ENCODE measurements around the gene DFFA.

The DFFA gene

DNA sequence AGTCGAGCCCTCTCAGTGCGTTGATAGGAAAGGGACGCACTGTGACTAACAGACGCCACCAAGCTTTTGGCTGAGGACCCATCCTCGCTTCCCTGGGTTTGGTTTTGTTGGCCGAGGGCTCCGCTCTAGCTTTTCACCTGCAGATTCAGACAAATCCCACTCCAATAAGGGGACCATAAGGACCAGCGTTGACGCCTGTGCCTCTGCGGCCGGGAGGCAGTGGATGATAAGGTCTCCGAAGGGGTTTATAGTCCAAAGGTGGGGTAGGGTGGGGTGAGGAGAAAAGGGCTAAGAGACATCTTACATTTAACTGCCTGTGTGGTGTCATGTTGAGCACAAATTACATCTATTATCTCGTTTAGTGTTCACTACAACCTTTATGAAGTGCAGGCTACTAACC lies 3.2 kb upstream of the DFFA start:
- no peak for TF ChIP-seq CREB1 (IDR thresholded peaks at IDR 0.05; ENCODE audit: low read depth)
- TF ChIP-seq, protein P1, sequence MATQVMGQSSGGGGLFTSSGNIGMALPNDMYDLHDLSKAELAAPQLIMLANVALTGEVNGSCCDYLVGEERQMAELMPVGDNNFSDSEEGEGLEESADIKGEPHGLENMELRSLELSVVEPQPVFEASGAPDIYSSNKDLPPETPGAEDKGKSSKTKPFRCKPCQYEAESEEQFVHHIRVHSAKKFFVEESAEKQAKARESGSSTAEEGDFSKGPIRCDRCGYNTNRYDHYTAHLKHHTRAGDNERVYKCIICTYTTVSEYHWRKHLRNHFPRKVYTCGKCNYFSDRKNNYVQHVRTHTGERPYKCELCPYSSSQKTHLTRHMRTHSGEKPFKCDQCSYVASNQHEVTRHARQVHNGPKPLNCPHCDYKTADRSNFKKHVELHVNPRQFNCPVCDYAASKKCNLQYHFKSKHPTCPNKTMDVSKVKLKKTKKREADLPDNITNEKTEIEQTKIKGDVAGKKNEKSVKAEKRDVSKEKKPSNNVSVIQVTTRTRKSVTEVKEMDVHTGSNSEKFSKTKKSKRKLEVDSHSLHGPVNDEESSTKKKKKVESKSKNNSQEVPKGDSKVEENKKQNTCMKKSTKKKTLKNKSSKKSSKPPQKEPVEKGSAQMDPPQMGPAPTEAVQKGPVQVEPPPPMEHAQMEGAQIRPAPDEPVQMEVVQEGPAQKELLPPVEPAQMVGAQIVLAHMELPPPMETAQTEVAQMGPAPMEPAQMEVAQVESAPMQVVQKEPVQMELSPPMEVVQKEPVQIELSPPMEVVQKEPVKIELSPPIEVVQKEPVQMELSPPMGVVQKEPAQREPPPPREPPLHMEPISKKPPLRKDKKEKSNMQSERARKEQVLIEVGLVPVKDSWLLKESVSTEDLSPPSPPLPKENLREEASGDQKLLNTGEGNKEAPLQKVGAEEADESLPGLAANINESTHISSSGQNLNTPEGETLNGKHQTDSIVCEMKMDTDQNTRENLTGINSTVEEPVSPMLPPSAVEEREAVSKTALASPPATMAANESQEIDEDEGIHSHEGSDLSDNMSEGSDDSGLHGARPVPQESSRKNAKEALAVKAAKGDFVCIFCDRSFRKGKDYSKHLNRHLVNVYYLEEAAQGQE (IDR thresholded peaks at IDR 0.05; ENCODE audit: low read depth) = no peak
- no peak for TF ChIP-seq EGR1 (IDR thresholded peaks at IDR 0.05)
- TF ChIP-seq EP300 (IDR thresholded peaks at IDR 0.05; ENCODE audit: borderline replicate concordance) = no peak
- TF ChIP-seq CEBPB (IDR thresholded peaks at IDR 0.05) = no peak
- TF ChIP-seq RAD21 (IDR thresholded peaks at IDR 0.05; ENCODE audit: low read depth) = no peak
- TF ChIP-seq, protein P2, sequence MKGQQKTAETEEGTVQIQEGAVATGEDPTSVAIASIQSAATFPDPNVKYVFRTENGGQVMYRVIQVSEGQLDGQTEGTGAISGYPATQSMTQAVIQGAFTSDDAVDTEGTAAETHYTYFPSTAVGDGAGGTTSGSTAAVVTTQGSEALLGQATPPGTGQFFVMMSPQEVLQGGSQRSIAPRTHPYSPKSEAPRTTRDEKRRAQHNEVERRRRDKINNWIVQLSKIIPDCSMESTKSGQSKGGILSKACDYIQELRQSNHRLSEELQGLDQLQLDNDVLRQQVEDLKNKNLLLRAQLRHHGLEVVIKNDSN (IDR thresholded peaks at IDR 0.05) = no peak
- no peak for TF ChIP-seq TCF12 (IDR thresholded peaks at IDR 0.05; ENCODE audit: low read depth)

DNA sequence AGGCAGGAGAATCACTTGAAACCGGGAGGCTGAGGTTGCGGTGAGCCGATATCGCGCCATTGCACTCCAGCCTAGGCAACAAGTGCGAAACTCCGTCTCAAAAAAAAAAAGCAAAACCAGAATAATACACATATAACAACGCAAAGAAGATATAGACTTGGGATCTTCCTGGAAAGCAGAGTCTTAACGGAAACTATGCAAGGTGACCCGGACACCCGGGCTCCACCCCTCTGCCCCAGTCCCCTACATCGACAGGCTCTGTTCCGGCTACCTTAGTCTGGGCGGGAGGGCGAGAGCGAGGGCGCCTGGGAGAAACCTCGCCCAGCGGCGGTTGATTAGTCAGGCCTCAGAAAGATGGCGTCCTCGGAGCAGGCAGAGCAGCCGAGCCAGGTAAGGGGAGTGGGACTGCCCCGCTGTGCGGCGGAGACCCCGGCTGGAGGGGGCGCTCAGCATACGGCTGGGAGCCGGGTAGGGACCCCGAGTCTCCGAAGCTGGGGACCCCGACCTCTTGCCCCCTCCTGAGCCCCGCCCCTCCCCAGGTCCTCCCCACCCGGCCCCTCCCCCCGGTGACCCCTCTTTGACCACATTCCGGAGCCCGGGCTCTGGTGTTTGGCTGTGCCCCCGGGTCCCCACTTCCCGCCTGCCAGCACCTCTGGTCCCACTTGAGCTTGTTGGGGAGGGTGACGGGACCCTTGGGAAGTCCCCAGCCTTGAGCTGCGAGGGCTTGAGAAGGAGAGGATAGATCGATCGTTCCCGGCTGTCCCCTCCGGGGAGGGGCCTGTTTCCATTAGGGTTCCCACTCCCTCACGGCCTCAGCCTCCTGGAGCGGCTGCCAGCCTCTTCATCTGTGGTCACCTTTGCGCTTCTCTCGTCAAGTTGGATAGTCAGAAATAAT lies 2.5 kb upstream of the DFFA start, which contains the start of gene PEX14:
PEX14 (plus strand) TSS at position 338 of the 895 bp plus-strand sequence; CDS start at position 355, 17 bp downstream.
- TF ChIP-seq TAF1 (IDR thresholded peaks at IDR 0.05; ENCODE audit: low read depth) (peak; percentile 94), TCF12 (IDR thresholded peaks at IDR 0.05; ENCODE audit: low read depth) (peak; percentile 70; the same call in 1 of the 2 replicates), YY1 (IDR thresholded peaks at IDR 0.05; ENCODE audit: low read depth) (peak; percentile 98), RAD21 (IDR thresholded peaks at IDR 0.05; ENCODE audit: low read depth) (no peak), ZBTB7A (IDR thresholded peaks at IDR 0.05; ENCODE audit: low read depth) (peak; percentile 47; the same call in 1 of the 2 replicates), EGR1 (IDR thresholded peaks at IDR 0.05) (no peak)
- TF ChIP-seq, protein P2 (IDR thresholded peaks at IDR 0.05) = peak; percentile 73
- TF ChIP-seq, protein P3, sequence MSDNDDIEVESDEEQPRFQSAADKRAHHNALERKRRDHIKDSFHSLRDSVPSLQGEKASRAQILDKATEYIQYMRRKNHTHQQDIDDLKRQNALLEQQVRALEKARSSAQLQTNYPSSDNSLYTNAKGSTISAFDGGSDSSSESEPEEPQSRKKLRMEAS (IDR thresholded peaks at IDR 0.05) = peak; percentile 67

DNA sequence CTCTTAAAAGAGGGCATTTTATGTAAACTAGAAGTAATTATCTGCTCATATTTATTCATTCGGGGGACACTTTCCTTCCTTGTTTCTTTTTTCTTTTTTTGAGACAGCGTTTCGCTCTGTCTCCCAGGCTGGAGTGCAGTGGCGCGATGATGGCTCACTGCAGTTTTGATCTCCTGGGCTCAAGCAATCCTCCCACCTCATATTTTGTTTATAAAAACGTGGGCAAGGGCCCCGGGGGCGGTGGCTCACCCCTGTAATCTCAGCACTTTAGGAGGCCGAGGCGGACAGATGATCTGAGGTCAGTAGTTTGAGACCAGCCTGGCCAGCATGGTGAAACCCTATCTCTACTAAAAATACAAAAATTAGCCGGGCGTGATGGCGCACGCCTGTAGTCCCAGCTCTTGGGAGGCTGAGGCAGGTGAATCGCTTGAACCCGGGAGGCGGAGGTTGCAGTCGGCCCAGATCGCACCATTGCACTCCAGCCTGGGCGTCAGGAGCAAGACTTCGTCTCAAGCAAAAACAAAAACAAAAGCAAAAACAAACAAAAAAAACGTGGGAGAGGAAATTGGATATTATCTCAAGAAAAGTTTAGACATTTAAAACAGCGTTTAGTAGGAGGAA lies 926 bp upstream of the DFFA start:
- TF ChIP-seq, protein P2 (IDR thresholded peaks at IDR 0.05) = no peak
- TF ChIP-seq NFIC (IDR thresholded peaks at IDR 0.05) (no peak), TCF12 (IDR thresholded peaks at IDR 0.05; ENCODE audit: low read depth) (no peak), RAD21 (IDR thresholded peaks at IDR 0.05; ENCODE audit: low read depth) (no peak), ZBTB7A (IDR thresholded peaks at IDR 0.05; ENCODE audit: low read depth) (no peak), CREB1 (IDR thresholded peaks at IDR 0.05; ENCODE audit: low read depth) (no peak), EGR1 (IDR thresholded peaks at IDR 0.05) (no peak), TAF1 (IDR thresholded peaks at IDR 0.05; ENCODE audit: low read depth) (no peak), FOXM1 (IDR thresholded peaks at IDR 0.05; ENCODE audit: borderline replicate concordance, low read depth) (no peak), EP300 (IDR thresholded peaks at IDR 0.05; ENCODE audit: borderline replicate concordance) (no peak), TEAD4 (IDR thresholded peaks at IDR 0.05) (no peak), CEBPB (IDR thresholded peaks at IDR 0.05) (no peak), YY1 (IDR thresholded peaks at IDR 0.05; ENCODE audit: low read depth) (no peak)
- TF ChIP-seq, protein P3 (IDR thresholded peaks at IDR 0.05) = no peak
- TF ChIP-seq, protein P1 (IDR thresholded peaks at IDR 0.05; ENCODE audit: low read depth) = no peak

DNA sequence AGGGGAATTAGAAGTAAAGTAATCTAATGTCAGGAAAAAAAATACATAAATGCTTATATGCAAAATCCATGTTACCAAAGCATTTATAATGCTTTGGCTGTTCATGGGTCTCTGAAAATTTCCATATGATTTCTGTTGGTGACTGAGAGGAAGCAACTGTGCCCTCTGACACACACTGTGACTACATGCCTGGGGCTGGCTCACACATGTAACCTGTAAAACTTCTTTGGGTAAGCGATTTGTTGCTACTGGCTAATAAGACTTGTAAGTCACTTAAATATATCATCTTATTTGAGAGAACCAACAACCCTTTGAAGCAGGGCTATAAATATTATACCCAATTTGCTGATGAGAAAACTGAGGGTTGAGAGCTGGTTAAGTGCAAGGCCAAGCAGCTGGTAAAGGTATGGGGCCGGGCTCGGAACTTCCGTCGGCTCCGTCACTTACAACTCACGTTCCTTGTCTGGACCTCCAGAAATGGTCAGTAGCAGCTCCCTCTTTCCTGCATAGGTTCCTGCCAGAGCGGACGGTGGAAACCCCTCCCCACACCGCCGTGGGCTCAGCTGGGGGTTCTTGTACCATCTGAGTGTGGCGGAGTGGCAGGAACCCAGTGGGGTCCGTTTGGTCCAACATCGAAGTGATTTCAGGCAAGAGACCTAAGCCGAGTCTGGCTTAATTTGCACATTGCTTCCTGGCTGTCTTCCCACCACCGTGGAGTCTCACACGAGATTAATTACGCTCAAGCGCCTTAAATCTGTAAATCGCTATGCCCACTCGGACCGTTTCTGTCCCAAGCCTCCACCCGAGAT lies 714 bp downstream of the DFFA start:
- TF ChIP-seq ZBTB7A (IDR thresholded peaks at IDR 0.05; ENCODE audit: low read depth) = no peak
- TF ChIP-seq, protein P2 (IDR thresholded peaks at IDR 0.05) = no peak
- no peak for TF ChIP-seq TAF1 (IDR thresholded peaks at IDR 0.05; ENCODE audit: low read depth)
- no peak for TF ChIP-seq TCF12 (IDR thresholded peaks at IDR 0.05; ENCODE audit: low read depth)
- no peak for TF ChIP-seq TEAD4 (IDR thresholded peaks at IDR 0.05)
- TF ChIP-seq FOXM1 (IDR thresholded peaks at IDR 0.05; ENCODE audit: borderline replicate concordance, low read depth) = no peak
- no peak for TF ChIP-seq CREB1 (IDR thresholded peaks at IDR 0.05; ENCODE audit: low read depth)
- TF ChIP-seq YY1 (IDR thresholded peaks at IDR 0.05; ENCODE audit: low read depth) = no peak
- TF ChIP-seq, protein P3 (IDR thresholded peaks at IDR 0.05) = no peak
- no peak for TF ChIP-seq EP300 (IDR thresholded peaks at IDR 0.05; ENCODE audit: borderline replicate concordance)
- TF ChIP-seq CEBPB (IDR thresholded peaks at IDR 0.05) = no peak
- no peak for TF ChIP-seq EGR1 (IDR thresholded peaks at IDR 0.05)
- TF ChIP-seq NFIC (IDR thresholded peaks at IDR 0.05) = no peak
